HG03159 (cell line): ENCODE measurements around the gene RIMBP3B.
"Not testable (repeated sequence)": the region's sequence is repeated elsewhere in the genome, so short reads cannot be mapped to it uniquely, and the experiment has no call there.

Experiments
- ATAC-seq: cut with Tn5 transposase; IDR thresholded peaks from one replicate; pipeline ENCODE4 v1.9.1; 2021; ENCODE audit warnings: mild to moderate bottlenecking, moderate library complexity; ENCODE audit not compliant: unreplicated experiment

Gene RIMBP3B

GRCh38 chr22:21407792-21408191 lies 24.2 kb downstream of the RIMBP3B start:
- not testable (repeated sequence) for ATAC-seq

DNA sequence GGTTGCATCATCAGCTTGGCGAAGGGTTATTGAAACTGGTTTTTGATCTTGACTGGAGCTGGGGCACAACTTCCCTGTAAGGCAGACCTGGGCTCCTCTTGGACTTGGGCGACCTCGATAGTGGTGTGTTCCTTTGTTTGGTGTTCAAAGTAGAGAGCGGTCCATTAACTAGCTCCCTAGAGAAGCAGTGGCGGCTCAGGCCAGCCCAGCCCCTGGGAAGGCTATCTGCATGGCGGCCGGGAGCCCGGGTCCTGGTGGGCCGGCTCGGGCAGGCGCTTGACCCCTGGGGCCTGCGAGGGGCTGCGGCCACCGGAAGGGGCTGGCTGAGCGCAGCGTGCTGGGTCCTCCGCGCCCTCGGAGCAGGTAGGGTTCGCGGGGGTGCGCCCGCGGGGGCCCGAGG lies 32.8 kb downstream of the RIMBP3B start:
- not testable (repeated sequence) for ATAC-seq

- peak; percentile 73 for ATAC-seq
Measured at GRCh38 chr22:21417227-21417746, 33.7 kb downstream of the RIMBP3B start, which contains the start of gene HIC2. HIC2 (plus strand) TSS chr22:21417371; CDS start chr22:21442832, 25,461 bp downstream.

DNA sequence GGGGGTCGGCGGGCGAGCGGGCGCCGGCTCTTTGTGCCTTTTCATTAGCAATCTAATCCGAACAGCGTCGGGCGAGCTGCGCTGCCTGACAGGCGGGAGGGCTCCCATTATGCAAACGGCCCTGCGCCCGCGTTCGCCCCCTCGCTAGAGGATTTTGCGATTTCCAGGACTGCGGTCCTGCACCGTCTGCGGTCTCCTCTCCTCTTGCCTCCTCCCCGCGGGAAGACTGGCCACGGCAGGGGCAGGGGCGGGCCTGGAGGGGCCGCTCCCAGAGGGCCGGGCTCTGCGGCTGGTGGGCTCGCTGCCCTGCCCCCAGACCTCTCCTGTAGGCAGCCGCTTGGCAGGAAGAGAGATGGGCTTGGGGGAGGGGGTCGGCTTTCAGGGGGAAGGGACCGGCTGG lies 34.3 kb downstream of the RIMBP3B start:
- peak; percentile 35 for ATAC-seq

GRCh38 chr22:21418974-21419638 lies 35.6 kb downstream of the RIMBP3B start:
- ATAC-seq, result not testable (repeated sequence)

DNA sequence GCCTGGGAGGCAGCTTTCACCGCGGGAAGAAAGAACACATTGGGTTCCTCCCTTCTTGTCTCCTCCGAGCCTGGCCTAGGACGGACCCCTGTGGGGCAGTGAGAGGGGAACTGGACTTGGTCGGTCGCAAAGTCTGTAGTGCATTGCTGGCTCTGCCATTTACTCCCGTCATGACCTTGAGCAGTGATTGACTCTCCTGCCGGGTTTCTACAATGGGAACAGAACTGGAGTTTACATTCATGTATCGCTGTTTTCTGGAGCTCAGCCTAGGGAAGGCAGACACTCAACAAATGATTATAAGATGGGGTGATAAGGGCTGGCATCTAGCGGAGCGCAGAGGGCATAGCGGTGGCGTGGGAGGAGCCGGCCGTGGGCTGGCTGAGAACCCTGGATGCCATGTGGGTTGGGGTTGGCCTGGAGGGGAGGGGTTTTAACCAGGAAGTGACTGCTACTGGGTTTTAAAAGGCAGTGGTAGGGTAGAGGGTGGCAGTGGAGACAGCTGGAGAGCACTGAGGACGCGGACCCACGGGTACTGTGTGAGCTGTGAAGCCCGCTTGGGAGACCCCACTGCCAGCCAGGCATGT lies 36.7 kb downstream of the RIMBP3B start:
- ATAC-seq, result not testable (repeated sequence)

DNA sequence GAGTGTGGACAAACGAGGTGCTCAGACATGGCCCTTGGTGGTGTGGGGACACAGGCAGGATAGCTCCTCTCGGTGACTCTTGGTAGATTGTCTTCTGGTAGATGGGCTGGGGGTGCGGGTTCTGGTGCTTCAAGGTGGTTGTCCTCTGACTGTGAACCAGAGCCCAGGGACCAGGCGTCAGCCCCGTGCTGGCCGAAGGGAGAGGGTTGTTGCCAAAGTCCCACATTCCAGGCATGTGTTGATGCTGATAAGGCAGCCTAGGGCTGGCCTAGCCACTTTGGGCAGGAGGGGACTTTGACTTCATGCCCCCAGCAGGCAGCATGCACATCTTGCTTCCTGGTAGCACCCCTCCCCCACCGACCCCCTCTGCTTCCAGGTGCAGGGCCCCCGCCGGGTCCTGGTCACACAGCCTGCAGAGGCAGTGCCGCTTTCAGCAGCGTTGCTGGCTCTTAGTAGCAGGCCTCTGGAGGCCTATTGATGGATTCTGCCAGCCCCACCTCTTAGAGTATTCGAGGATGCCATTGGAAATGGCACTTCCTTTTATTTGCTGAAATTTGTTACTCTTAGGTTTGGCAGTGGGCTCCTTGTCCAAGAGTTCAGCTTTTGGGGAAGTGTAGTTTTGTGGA lies 40.6 kb downstream of the RIMBP3B start:
- not testable (repeated sequence) for ATAC-seq

- not testable (repeated sequence) for ATAC-seq
Measured at GRCh38 chr22:21434378-21435233, 51.1 kb downstream of the RIMBP3B start.

DNA sequence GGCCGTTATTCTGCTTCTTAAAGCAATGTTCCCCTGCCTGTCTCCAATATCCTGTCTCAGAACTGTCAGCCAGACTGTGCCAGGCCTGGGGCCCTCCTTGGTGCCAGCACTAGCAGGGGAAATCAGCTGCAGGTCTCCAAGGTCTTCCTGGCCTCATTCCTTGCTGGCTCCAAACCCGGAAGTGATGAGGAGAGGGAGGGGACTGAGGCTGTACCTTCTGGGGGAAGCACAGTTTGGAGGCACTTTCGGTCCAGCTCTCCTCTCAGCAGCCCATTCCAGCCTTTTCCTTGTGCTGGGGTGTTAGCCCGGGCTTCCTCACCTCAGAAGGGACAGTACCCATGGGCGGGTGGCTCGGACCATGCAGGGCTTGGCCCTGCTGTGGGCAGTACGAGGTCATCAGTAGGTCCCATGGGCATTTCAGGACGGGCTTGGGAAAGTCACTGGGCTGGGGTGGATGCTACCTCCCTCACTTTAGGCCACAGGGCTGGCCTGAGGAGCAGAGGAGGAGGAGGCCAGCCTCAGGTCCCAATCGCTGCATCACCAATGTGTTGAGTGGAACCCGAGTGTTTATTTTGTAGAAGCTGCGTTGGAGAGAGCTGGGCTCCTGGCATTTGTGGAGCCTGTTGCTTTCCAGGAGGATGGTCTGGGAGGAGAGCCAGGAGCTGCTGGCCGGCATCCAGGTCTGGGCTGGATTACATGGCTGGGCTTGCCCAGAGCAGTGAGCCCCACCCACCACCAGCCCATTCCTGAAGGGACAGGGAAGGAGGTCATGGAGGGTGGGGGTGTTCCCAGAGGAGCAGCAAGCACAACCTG lies 52.7 kb downstream of the RIMBP3B start:
- not testable (repeated sequence) for ATAC-seq

DNA sequence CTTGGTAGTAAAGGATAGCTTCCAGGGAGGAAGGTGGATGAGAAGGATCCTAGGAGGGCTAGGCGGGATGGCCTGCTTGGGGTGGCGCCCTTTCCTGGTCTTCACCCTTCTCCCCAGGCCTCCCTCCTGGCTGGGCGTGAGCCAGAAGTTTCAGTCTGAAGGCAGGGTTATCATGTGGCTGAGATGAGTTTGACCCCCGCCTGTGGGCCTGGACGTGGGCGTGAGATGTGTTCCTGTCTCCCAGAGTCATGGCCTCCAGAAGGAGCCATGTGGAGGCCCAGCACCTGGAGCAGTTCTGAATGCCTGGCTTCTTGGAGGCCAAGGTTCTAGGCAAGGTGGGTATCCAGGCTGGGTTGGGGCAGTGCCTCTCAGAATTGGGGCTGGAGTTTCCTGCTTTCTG lies 54.5 kb downstream of the RIMBP3B start:
- ATAC-seq, result not testable (repeated sequence)
